ENCODE data around the gene CDH10. TPM values are rescaled to one million over a fixed set of nuclear protein-coding genes. Genes with fewer than 3 reads are reported as not detected.
A peak's percentile ranks its signal among the peaks of the same experiment; 100 is the strongest.

Gene CDH10
- total RNA-seq, 1 experiment from 2014 or later: 0.31 TPM

- H3K9ac ChIP-seq (ENCODE audit: extremely low read depth, insufficient read length, low read length): no peak overlapping the region
- H2BK15ac ChIP-seq (ENCODE audit: low read depth, low read length): no peak overlapping the region
- H3K4me2 ChIP-seq (ENCODE audit: insufficient read depth, insufficient read length, low read length): no peak overlapping the region
- no peak overlapping the region for H4K8ac ChIP-seq (replicated peaks; ENCODE audit: insufficient read length, low read depth, low read length)
- no peak overlapping the region for H2BK120ac ChIP-seq (ENCODE audit: low read depth, low read length, poor library complexity, severe bottlenecking)
- Mint-ChIP-seq H3K36me3 (ENCODE audit: insufficient read depth in 1 of 3, low read depth in 3 of 3) (peaks cover 3 to 30% (median 7%) of the 10 kb centered on the region in 3 experiments; a peak in 4 of 7 replicates), H3K4me3 (no peak overlapping the region), H3K9me3 (peaks cover 14 to 17% of the 10 kb centered on the region in 2 experiments; a peak in 4 of 5 replicates), H3K27me3 (ENCODE audit: low read depth) (no peaks in the 10 kb centered on the region), H3K4me1 (peaks cover 9 to 12% of the 10 kb centered on the region in 2 experiments), H3K27ac (peak overlapping the region in 1 of 3 experiments; percentile 37; a peak in 1 of 7 replicates)
- H2AK5ac ChIP-seq (ENCODE audit: insufficient read length, low read length): no peak overlapping the region
- H2BK20ac ChIP-seq (ENCODE audit: low read depth, low read length, poor library complexity, severe bottlenecking): no peak overlapping the region
- no peak overlapping the region for H3K27ac ChIP-seq (ENCODE audit: insufficient read length, low read depth, low read length)
- no peak for TF ChIP-seq CTCF (conservative IDR thresholded peaks at IDR 0.05)
- H3K9me3 ChIP-seq (ENCODE audit: control insufficient read depth, low read depth, low read length): no peaks in the 10 kb centered on the region
- no peak overlapping the region for H2AFZ ChIP-seq (ENCODE audit: low read length)
- no peaks in the 10 kb centered on the region for H4K20me1 ChIP-seq (ENCODE audit: control insufficient read depth, insufficient read depth, insufficient read length)
- H3K56ac ChIP-seq (ENCODE audit: insufficient read length, low read depth, low read length): no peak overlapping the region
- H3K79me1 ChIP-seq (ENCODE audit: insufficient read depth, low read depth, low read length, poor library complexity, severe bottlenecking): no peaks in the 10 kb centered on the region
- no peaks in the 10 kb centered on the region for H3K4me1 ChIP-seq (ENCODE audit: insufficient read depth, low read length)
- no CpG with 5 or more reads among the region's 5 CpGs for WGBS (ENCODE audit: extremely low coverage, insufficient read length, low lambda C conversion rate)
- no peaks in the 10 kb centered on the region for H3K79me2 ChIP-seq (ENCODE audit: insufficient read depth, low read length)
- H3K23me2 ChIP-seq (ENCODE audit: insufficient read length, low read depth, low read length, poor library complexity, severe bottlenecking): no peaks in the 10 kb centered on the region
- no peak overlapping the region for H4K91ac ChIP-seq (ENCODE audit: insufficient read length, low read depth, low read length)
- H3T11ph ChIP-seq (ENCODE audit: low read length): no peak overlapping the region
- no peaks in the 10 kb centered on the region for H3K27me3 ChIP-seq (ENCODE audit: insufficient read depth, low read length)
- no peak overlapping the region for H4K5ac ChIP-seq (ENCODE audit: insufficient read length, low read depth, low read length)
- H3K23ac ChIP-seq (ENCODE audit: insufficient read length, low read depth, low read length): no peak overlapping the region
- no peak for DNase-seq
- no peak overlapping the region for H2BK12ac ChIP-seq (ENCODE audit: insufficient read length, low read depth, low read length)
- H3K4ac ChIP-seq (ENCODE audit: low read depth, low read length): no peak overlapping the region
- no peak overlapping the region for H3K14ac ChIP-seq (ENCODE audit: insufficient read depth, low read length)
- H3K18ac ChIP-seq (ENCODE audit: insufficient read length, low read depth, low read length): no peak overlapping the region
- no peak overlapping the region for H2BK5ac ChIP-seq (ENCODE audit: insufficient read length, low read length)
Observed at GRCh38 chr5:24477958-24478357, 166.8 kb downstream of the CDH10 start.

Data from H9 (cell line).